HG02678 (cell line): ENCODE data around the gene PAX5.
A peak's percentile ranks its signal among the peaks of the same experiment; 100 is the strongest.

Experiments used
- ATAC-seq: cut with Tn5 transposase; IDR thresholded peaks from one replicate; pipeline ENCODE4 v1.9.1; 2021; ENCODE audit warnings: mild to moderate bottlenecking, moderate library complexity; ENCODE audit not compliant: unreplicated experiment

The PAX5 gene

GRCh38 chr9:36988848-36989247, 45.2 kb downstream of the PAX5 start:
- ATAC-seq: no peak

- ATAC-seq: peak; percentile 44
These were observed 46.2 kb downstream of the PAX5 start for GRCh38 chr9:36987891-36988290.

- no peak for ATAC-seq
These were observed 46.7 kb downstream of the PAX5 start for GRCh38 chr9:36987409-36987808.

- no peak for ATAC-seq
These were observed 47.3 kb downstream of the PAX5 start for GRCh38 chr9:36986468-36987408.

GRCh38 chr9:36985769-36986467, 48.1 kb downstream of the PAX5 start:
- ATAC-seq: no peak

GRCh38 chr9:36985061-36985768, 48.9 kb downstream of the PAX5 start:
- ATAC-seq: no peak

- no peak for ATAC-seq
These were observed 53.7 kb downstream of the PAX5 start for GRCh38 chr9:36980148-36980974.

GRCh38 chr9:36976371-36977030, 57.6 kb downstream of the PAX5 start:
- no peak for ATAC-seq

- no peak for ATAC-seq
These were observed 59.3 kb downstream of the PAX5 start for GRCh38 chr9:36974731-36975130.

- no peak for ATAC-seq
These were observed 62.1 kb downstream of the PAX5 start for GRCh38 chr9:36971935-36972488.

GRCh38 chr9:36970007-36970888, 63.8 kb downstream of the PAX5 start:
- ATAC-seq: no peak

- ATAC-seq: no peak
These were observed 64.8 kb downstream of the PAX5 start for GRCh38 chr9:36969216-36969771.

- ATAC-seq: no peak
These were observed 65.4 kb downstream of the PAX5 start for GRCh38 chr9:36968574-36969215.

- no peak for ATAC-seq
These were observed 66.1 kb downstream of the PAX5 start for GRCh38 chr9:36967997-36968396.

GRCh38 chr9:36966371-36967097, 67.5 kb downstream of the PAX5 start:
- no peak for ATAC-seq

GRCh38 chr9:36964791-36965190, 69.3 kb downstream of the PAX5 start:
- ATAC-seq: no peak

GRCh38 chr9:36963346-36963745, 70.7 kb downstream of the PAX5 start:
- no peak for ATAC-seq
